ENCODE data around the gene MFAP2.

DNA sequence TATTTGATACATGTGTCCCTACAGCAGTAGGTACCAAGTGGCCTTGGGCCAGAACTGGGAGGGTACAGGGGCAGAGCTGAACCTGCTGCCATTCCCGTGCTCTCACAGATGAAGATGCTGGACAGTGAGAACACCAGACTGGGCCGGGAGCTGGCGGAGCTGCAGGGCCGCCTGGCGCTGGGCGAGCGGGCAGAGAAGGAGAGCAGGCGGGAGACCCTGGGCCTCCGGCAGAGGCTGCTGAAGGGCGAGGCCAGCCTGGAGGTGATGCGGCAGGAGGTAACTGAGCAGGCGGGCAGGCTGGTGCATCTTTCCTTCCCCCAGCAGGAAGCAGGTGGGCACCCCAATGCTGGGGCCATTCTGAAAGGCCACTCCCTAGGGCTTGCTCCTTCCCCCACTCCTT lies 21.9 kb downstream of the MFAP2 start:
- TF ChIP-seq POLR2AphosphoS5 (IDR thresholded peaks at IDR 0.05; ENCODE audit: low read depth, low read length): no peak
- TF ChIP-seq POLR2A (IDR thresholded peaks at IDR 0.05; ENCODE audit: low read depth, low read length): no peak
